ENCODE results near the gene USP16.

Gene USP16

DNA sequence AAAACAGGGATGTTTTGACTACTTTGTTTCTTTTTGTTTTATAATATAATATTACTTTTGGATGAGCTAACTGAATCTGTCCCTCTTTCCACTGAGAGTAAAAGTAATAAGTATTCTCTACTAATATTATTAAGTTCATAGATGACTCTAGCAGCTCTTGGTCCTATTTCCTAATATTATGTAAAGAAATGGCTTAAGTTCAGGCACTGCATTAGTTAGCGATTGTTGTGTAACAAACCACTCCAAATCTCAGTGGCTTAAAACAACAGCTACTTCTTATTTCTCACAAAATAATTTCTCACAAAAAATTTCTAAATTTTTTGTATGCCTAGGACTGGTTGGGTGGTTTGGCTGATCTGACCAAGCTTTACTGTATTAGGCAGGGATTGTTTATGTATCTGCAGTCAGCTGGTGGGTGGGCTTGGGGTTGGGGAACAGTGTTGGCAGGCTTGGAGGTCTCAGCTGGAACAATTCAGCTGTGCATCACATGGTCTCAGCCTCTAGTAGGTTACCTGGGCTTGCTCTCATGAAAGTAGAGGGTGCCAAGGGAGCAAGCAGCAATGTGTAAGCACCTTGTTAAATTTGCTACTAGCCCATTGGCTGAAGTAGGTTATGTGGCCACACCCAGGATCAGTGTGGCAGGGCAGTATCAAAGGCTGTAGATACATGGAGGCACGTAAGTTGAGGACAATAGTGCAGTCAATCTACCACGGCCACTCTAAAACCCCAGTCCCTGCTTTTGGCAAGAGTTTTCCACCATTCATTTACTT lies 57.8 kb downstream of the USP16 start:
- no peak overlapping the region for H2AFZ ChIP-seq (ENCODE audit: low read depth, low read length)
- H3K9me3 ChIP-seq (ENCODE audit: insufficient read depth, low read length): no peaks in the 10 kb centered on the region
- H3K9ac ChIP-seq (ENCODE audit: low read length): no peak overlapping the region
- no peak overlapping the region for H3K27ac ChIP-seq (ENCODE audit: low read length)
- no peaks in the 10 kb centered on the region for H4K20me1 ChIP-seq (ENCODE audit: insufficient read depth, low read length)
- H3K79me2 ChIP-seq (ENCODE audit: low read length): peaks cover 24% of the 10 kb centered on the region
- peaks cover 23% of the 10 kb centered on the region for H3K4me1 ChIP-seq (ENCODE audit: low read length)
- peaks cover 7% of the 10 kb centered on the region for H3K36me3 ChIP-seq (replicated peaks; ENCODE audit: low read depth, low read length)
- H3K4me3 ChIP-seq (ENCODE audit: low read length): no peak overlapping the region
- no peak overlapping the region for H3K4me2 ChIP-seq (ENCODE audit: low read length)
- no peak for TF ChIP-seq CTCF (IDR thresholded peaks at IDR 0.05; ENCODE audit: low read depth, low read length)
- TF ChIP-seq EZH2phosphoT487 (IDR thresholded peaks at IDR 0.05; ENCODE audit: low read depth): no peak
- no peaks in the 10 kb centered on the region for H3K27me3 ChIP-seq (ENCODE audit: low read depth, low read length)

- Histone ChIP-seq H3K36me3 (replicated peaks; ENCODE audit: low read depth, low read length) (peaks cover 7% of the 10 kb centered on the region), H4K20me1 (ENCODE audit: insufficient read depth, low read length) (no peaks in the 10 kb centered on the region), H3K4me2 (ENCODE audit: low read length) (no peak overlapping the region), H3K27me3 (ENCODE audit: low read depth, low read length) (no peaks in the 10 kb centered on the region), H3K4me1 (ENCODE audit: low read length) (peaks cover 22% of the 10 kb centered on the region), H2AFZ (ENCODE audit: low read depth, low read length) (no peak overlapping the region), H3K4me3 (ENCODE audit: low read length) (no peak overlapping the region), H3K9ac (ENCODE audit: low read length) (no peak overlapping the region), H3K79me2 (ENCODE audit: low read length) (peaks cover 22% of the 10 kb centered on the region), H3K27ac (ENCODE audit: low read length) (no peak overlapping the region), H3K9me3 (ENCODE audit: insufficient read depth, low read length) (no peaks in the 10 kb centered on the region)
- no peak for TF ChIP-seq CTCF (IDR thresholded peaks at IDR 0.05; ENCODE audit: low read depth, low read length)
- TF ChIP-seq EZH2phosphoT487 (IDR thresholded peaks at IDR 0.05; ENCODE audit: low read depth): no peak
Observed at GRCh38 chr21:29083306-29083705, 58.8 kb downstream of the USP16 start.

GRCh38 chr21:29084372-29084771 lies 59.9 kb downstream of the USP16 start:
- no peaks in the 10 kb centered on the region for H3K27me3 ChIP-seq (ENCODE audit: low read depth, low read length)
- no peak overlapping the region for H3K9ac ChIP-seq (ENCODE audit: low read length)
- H3K4me2 ChIP-seq (ENCODE audit: low read length): no peak overlapping the region
- no peaks in the 10 kb centered on the region for H3K9me3 ChIP-seq (ENCODE audit: insufficient read depth, low read length)
- H3K79me2 ChIP-seq (ENCODE audit: low read length): peaks cover 12% of the 10 kb centered on the region
- peaks cover 11% of the 10 kb centered on the region for H3K4me1 ChIP-seq (ENCODE audit: low read length)
- no peak overlapping the region for H3K4me3 ChIP-seq (ENCODE audit: low read length)
- no peaks in the 10 kb centered on the region for H3K36me3 ChIP-seq (replicated peaks; ENCODE audit: low read depth, low read length)
- no peak overlapping the region for H3K27ac ChIP-seq (ENCODE audit: low read length)
- TF ChIP-seq EZH2phosphoT487 (IDR thresholded peaks at IDR 0.05; ENCODE audit: low read depth): no peak
- no peak for TF ChIP-seq CTCF (IDR thresholded peaks at IDR 0.05; ENCODE audit: low read depth, low read length)
- no peak overlapping the region for H2AFZ ChIP-seq (ENCODE audit: low read depth, low read length)
- H4K20me1 ChIP-seq (ENCODE audit: insufficient read depth, low read length): no peaks in the 10 kb centered on the region

DNA sequence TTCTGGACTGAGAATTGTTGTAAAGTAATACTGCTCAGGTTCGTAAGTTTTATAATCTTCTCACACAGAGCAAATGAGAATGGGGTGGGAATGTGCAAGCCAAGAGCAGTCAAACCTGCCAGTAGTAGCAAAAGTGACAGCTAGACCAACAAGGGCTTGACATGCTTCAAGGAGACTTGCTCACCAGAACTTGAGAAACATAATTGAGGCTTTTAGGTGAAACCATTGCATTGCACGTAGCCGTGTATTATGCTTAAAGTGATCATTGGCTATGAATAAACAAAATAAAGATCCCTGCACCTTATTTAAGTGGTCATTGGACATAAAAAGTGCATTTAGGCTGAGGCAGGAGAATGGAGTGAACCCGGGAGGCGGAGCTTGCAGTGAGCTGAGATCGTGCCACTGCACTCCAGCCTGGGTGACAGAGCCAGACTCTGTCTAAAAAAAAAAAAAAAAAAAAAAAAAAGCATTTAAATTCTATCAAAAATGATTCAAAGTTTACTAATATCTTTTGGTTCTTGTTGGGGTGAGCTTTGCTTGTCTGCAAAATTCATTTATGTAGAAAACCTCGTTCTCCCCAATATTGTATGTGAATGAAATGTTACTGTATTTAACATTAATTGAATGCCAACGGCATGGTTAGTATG lies 60.8 kb downstream of the USP16 start:
- Histone ChIP-seq H3K4me3 (ENCODE audit: low read length) (no peak overlapping the region), H3K4me2 (ENCODE audit: low read length) (no peak overlapping the region), H3K9ac (ENCODE audit: low read length) (no peak overlapping the region), H3K27ac (ENCODE audit: low read length) (no peak overlapping the region), H4K20me1 (ENCODE audit: insufficient read depth, low read length) (no peaks in the 10 kb centered on the region), H2AFZ (ENCODE audit: low read depth, low read length) (no peak overlapping the region), H3K36me3 (replicated peaks; ENCODE audit: low read depth, low read length) (no peaks in the 10 kb centered on the region), H3K4me1 (ENCODE audit: low read length) (0 out of 2 replicates have a peak, but pooled peaks cover 4% of the 10 kb centered on the region), H3K79me2 (ENCODE audit: low read length) (peaks cover 4% of the 10 kb centered on the region), H3K27me3 (ENCODE audit: low read depth, low read length) (no peaks in the 10 kb centered on the region), H3K9me3 (ENCODE audit: insufficient read depth, low read length) (no peaks in the 10 kb centered on the region)
- TF ChIP-seq EZH2phosphoT487 (IDR thresholded peaks at IDR 0.05; ENCODE audit: low read depth) (no peak), CTCF (IDR thresholded peaks at IDR 0.05; ENCODE audit: low read depth, low read length) (no peak)

All from OCI-LY3 (cell line).